Activated T-cell treated with anti-CD3 and anti-CD28 coated beads, Interleukin-2, amount 50 U/mL, for 4 hours (primary cell): ENCODE data around the gene RRAS. TPM values are rescaled to one million over a fixed set of nuclear protein-coding genes. Genes with fewer than 3 reads are reported as not detected.

Experiments used
- ATAC-seq, 2 donors: fragments of 200-7000 bp; cut with Tn5 transposase; one replicate each; pipeline ENCODE4 v1.10.0; 2021
- DNase-seq: peaks from one replicate; pipeline ENCODE4 v3.0.0-alpha.2; 2020
- H3K27me3 Mint-ChIP-seq: one replicate; pipeline ENCODE4 v1.8.0; 2021; ENCODE audit warnings: low read depth, mixed read lengths
- H3K36me3 Mint-ChIP-seq: one replicate; pipeline ENCODE4 v1.8.0; 2022; ENCODE audit warnings: mixed read lengths; ENCODE audit not compliant: insufficient read depth
- H3K4me1 Mint-ChIP-seq: one replicate; pipeline ENCODE4 v1.8.0; 2021; ENCODE audit warnings: low read depth, mixed read lengths
- H3K4me3 Mint-ChIP-seq: one replicate; pipeline ENCODE4 v1.8.0; 2021; ENCODE audit warnings: mild to moderate bottlenecking, moderate library complexity, mixed read lengths
- H3K9me3 Mint-ChIP-seq: one replicate; pipeline ENCODE4 v1.8.0; 2021; ENCODE audit warnings: mixed read lengths
- total RNA-seq, 3 donors: library from RNA; stranded (reverse); gene quantifications; one replicate each; pipeline ENCODE4 v1.2.1, GENCODE V29; 2021

RRAS gene
- total RNA-seq, 3 donors from 2014 or later: 2.3 to 3.8 (median 3.5) TPM

DNA sequence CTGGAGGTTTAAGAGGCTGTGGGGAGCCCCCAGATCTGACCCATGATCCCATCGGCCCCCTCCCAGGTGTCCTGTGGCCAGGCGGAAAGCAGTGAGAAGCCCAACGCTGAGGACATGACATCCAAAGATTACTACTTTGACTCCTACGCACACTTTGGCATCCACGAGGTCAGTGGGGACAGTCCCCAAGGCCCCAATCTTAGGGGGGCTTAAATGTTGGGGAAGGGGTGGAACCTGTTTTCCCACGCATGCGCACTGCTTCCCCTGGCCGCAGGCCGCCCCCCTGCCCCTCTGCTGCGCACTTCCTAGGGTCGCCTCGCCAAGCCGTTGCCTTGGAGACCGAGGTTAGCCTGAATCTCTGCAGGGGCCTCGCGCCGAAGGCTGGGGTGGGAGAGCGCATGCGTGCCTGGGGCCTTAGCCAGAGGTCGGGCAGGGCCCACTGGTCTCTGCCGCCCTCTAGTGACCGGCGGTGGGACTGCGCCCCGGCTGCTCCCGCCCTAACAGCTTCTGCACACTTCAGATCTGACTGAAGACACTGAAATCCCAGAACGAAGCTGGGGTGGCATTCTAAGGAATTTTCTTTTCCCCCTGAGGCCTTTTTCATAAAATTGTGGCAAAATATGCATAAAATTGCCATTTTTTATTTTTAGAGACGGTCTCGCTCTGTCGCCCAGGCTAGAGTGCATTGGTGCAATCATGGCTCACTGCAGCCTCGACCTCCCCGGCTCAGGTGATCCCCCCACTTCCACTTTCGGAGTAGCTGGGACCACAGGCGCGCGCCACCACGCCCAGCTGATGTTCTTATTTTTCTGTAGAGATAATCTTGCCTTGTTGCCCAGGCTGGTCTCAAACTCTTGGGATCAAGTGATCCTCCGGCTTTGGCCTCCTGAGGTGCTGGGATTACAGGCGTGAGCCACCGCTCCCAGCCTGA lies 40.7 kb upstream of the RRAS start:
- peaks cover 30% of the 10 kb centered on the region for H3K4me1 Mint-ChIP-seq
- DNase-seq: peak; percentile 95
- no peaks in the 10 kb centered on the region for H3K9me3 Mint-ChIP-seq
- peaks cover 28% of the 10 kb centered on the region for H3K36me3 Mint-ChIP-seq
- ATAC-seq: peak; percentile 4 to 9
- no peaks in the 10 kb centered on the region for H3K27me3 Mint-ChIP-seq
- peak overlapping the region; percentile 46 for H3K4me3 Mint-ChIP-seq

DNA sequence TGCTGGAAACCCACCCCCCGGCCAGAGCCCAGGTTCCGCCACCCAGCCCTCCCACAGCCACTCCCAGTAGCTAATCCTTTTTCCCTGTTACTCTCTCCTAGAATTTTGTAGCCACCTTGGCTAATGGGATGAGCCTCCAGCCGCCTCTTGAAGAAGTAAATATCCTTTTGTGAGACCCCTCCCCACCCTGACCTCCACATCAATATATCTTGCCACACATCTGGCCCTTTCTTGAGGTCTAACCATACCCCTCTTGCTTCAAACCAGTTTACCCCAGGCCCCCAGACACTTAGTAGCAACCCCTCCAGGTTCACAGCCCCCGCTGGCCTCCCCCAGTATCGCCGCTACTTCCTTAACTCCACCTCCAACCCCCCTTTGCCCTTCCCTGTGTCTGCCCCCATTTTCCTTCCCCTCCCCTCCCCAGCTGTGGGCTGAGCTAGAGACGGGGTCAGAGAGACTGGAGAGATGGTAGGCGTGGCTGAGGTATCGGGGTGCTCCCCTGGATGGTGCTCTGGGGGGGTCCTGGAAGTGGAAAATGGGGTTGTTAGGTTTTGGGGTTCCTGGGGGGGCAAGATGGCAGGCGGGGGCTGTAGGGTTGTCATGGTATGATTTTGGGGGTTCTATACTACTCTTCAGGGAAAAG lies 39.9 kb upstream of the RRAS start:
- Mint-ChIP-seq H3K27me3 (no peaks in the 10 kb centered on the region), H3K4me1 (peaks cover 30% of the 10 kb centered on the region), H3K4me3 (peak overlapping the region; percentile 63), H3K36me3 (peaks cover 21% of the 10 kb centered on the region), H3K9me3 (no peaks in the 10 kb centered on the region)
- no peak for ATAC-seq
- no peak for DNase-seq

DNA sequence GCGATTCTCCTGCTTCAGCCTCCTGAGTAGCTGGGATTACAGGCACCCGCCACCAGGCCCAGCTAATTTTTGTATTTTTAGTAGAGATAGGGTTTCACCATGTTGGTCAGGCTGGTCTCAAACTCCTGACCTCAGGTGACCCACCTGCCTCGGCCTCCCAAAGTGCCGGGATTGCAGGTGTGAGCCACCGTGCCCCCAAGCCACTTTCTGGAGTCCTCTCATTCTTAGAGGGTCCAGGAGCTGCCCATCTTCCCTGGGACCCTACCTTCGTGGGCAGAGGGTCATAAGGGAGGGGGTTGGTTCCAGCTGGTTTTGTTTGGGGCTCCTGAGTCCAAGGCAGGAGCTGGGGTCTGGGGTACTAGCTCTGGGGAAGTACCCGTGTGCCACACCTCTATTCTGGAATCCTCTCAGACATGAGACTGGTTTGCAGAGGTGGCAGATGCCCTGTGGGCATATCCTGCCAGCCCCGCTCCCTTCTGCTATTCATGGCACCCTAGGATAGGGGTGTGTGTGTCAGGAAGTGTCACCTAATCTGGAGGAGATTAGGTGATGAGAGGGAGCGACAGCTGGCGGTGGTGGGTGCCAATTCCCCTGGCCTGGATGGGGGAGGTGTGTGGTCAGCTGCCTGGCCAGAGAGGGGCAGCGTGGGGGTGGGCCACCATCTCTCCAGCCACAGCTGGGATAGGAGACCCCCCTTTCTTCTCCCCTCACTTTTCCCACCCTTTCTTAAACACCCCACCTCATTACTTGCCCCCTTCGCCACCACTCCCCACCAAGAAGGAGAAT lies 39.2 kb upstream of the RRAS start:
- Mint-ChIP-seq H3K4me3 (peak overlapping the region; percentile 96), H3K9me3 (no peaks in the 10 kb centered on the region), H3K27me3 (no peaks in the 10 kb centered on the region), H3K36me3 (peaks cover 15% of the 10 kb centered on the region), H3K4me1 (peaks cover 30% of the 10 kb centered on the region)
- DNase-seq (no peak), ATAC-seq (no peak)

DNA sequence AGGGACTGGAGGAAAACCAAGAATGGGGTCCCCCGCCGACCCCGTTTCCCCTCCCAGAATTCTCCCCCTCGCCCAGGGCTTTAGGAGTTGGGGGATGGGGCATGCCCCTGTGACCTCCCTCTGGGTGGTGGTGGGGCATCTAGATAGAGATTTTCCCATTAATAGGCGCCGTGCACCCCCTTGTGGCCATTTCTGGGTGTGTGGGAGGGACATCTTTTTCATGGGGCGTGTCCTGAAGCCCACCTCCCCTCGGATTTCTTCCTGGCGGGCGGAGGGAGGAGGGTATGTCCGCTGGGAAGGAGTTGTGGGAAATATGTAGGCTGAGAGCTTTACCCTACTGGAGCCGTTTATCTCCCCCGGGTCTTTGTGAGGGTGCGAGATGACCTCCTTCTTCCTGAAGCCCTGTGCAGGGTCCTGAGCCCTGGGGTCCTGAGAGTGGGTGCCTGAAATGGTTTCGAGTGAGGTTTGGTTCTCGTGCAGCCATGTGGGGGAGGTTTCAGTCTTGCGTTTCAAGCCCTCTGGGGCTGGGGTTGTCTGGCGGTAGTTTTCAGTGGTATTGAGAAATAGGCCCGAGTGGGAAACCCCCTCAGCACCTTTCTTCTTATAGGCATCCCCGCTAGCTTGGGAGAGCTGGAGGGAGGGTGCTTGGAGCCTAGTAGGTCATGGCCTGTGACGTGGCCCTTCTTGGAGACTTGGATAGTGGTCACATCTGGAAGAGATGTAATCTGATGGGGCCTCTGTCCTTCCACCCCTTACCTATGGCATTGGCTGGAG lies 38.1 kb upstream of the RRAS start:
- Mint-ChIP-seq H3K4me1 (peaks cover 30% of the 10 kb centered on the region), H3K27me3 (no peaks in the 10 kb centered on the region), H3K9me3 (no peaks in the 10 kb centered on the region), H3K36me3 (peaks cover 9% of the 10 kb centered on the region), H3K4me3 (peak overlapping the region; percentile 96)
- DNase-seq (peak; percentile 77), ATAC-seq (peak; percentile 14 to 19)

DNA sequence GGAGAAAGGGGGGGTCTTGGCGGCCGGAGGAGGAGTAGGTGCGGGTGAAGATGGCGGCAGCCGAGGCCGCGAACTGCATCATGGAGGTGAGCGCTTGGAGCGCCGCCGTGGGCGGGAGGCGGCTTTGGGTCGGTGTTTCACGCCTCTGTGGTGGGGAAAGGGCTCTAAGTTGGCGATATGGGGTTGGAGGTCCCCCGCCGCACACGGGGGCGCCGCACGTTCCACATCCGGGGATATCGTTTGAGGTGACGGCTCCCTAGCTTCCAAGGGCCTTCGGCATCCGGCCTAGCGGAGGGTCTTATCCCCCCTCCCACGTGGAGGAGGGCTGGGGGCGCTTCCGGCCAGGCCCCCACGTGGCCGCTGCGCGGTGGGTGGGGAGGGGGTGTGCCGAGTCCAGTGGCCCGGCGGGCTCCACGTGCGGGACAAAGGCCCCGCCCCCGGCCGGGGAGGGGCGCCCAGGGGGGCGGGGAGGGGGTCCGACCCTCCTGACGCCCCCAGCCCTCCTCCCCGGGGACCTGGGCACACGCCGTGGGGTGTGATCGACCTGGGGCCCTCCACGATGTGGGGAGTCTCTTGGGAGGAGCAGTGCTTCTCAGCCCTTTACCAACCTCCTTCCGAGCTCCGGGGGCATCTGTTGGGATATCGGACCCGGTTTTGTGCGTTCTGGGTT lies 37.4 kb upstream of the RRAS start, which contains the start of gene PRMT1:
Gene PRMT1 (plus strand): TSS at position 41 of the 670 bp plus-strand sequence. CDS start 10 bp downstream, at position 51.
- Mint-ChIP-seq H3K27me3 (no peaks in the 10 kb centered on the region), H3K4me3 (peak within 1 kb of the TSS; percentile 96), H3K9me3 (no peaks in the 10 kb centered on the region), H3K4me1 (peaks cover 30% of the 10 kb centered on the region), H3K36me3 (peaks cover 5% of the 10 kb centered on the region)
- ATAC-seq: peak; percentile 8 to 9
- peak; percentile 46 for DNase-seq

DNA sequence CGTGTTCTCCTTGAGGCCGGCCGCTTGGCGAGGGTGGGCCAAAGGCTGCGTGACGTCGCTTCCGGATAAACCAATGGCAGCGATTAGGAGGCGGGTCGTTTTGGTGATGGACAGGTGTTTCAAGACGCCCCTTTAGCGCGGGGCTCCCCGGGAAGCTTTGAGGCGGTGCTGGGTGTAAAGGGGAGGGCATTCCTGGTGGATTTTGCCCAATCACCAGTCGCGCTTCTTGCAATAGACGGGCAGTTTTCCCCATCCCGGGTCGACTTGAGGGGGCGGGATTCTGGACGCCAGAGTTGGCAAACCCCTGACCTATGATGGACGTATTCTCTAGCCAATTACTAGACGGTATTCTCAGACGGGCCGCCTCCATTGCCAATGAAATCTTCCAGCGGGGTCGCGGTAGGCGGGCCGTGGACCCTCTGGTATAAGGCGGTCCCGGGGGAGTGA lies 36.9 kb upstream of the RRAS start:
- Mint-ChIP-seq H3K9me3 (no peaks in the 10 kb centered on the region), H3K36me3 (peaks cover 4% of the 10 kb centered on the region), H3K4me3 (peak overlapping the region; percentile 96), H3K4me1 (peaks cover 33% of the 10 kb centered on the region), H3K27me3 (no peaks in the 10 kb centered on the region)
- peak; percentile 74 to 76 for ATAC-seq
- peak; percentile 97 for DNase-seq

DNA sequence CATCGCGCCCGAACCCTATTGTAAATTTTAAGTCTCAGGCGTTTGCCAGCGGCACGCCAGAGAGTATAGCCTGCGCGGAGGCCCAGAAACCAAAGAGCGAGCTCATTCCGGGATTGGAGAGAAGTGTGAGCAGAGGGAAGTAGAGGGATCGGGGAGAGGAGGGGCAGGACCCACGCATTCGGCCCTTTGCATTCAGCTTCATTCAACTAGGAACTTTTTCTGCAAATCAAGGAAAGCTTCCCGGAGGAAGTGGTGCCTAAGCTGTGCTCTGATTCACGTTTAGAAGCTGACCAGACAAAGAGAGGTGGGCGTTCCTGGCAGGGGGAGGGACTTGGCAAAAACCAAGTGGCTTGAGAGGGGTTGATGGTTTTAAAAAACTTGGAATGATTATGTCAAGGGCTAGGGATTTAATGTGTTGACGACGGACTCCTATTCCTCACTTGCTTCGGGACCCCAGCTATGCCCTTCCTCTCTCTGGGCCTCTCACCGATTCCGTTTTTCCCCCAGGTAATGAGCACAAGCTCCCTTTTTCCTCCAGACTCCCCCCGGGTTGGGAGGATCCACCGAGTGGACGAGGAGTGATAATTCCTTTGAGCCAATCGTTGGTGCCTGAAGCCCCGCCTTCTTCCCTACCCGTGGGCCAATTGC lies 36.3 kb upstream of the RRAS start:
- peaks cover 33% of the 10 kb centered on the region for H3K4me1 Mint-ChIP-seq
- ATAC-seq (no peak), DNase-seq (peak; percentile 41)
- no peaks in the 10 kb centered on the region for H3K27me3 Mint-ChIP-seq
- peak overlapping the region; percentile 96 for H3K4me3 Mint-ChIP-seq
- no peaks in the 10 kb centered on the region for H3K9me3 Mint-ChIP-seq
- H3K36me3 Mint-ChIP-seq: peaks cover 4% of the 10 kb centered on the region

DNA sequence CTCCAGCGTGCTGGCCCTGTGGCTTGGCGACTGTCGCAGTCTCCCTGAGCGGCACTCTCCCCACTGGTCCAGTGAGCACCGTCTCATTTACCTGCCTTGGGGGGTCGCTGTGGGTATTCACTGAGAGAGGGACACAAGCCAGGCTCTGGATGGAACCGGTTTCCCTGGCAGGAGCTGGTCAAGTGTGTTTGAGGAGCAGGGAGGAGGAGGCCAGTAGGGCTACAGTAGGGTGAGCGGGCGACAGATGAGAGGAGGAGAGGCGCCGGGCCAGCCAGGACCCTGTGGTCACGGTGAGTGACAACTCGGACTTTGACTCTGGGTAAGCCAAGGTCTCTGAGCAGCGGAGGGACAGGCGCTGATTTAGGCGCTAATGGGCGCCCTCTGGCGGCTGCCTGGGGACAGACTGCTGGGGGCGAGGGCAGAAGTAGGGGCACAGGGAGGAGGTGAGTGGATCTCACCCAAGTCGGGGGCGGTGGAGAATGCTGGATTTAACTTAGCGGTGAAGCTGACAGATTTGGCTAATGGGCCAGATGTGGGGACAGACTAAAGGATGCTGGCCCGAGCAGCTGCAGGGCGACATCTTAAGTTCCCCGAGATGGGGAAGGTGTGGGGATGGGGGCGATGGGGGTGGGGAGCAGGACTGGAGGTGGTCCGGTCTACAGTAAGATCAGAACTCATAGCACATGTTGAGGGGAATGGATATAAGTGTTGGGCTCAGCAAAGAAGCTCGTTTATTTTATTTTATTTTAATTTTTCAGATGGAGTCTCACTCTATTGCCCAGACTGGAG lies 32.4 kb upstream of the RRAS start:
- peaks cover 3% of the 10 kb centered on the region for H3K36me3 Mint-ChIP-seq
- DNase-seq (peak; percentile 77), ATAC-seq (no peak)
- peaks cover 15% of the 10 kb centered on the region for H3K4me1 Mint-ChIP-seq
- H3K4me3 Mint-ChIP-seq: no peak overlapping the region
- no peaks in the 10 kb centered on the region for H3K27me3 Mint-ChIP-seq
- H3K9me3 Mint-ChIP-seq: no peaks in the 10 kb centered on the region

DNA sequence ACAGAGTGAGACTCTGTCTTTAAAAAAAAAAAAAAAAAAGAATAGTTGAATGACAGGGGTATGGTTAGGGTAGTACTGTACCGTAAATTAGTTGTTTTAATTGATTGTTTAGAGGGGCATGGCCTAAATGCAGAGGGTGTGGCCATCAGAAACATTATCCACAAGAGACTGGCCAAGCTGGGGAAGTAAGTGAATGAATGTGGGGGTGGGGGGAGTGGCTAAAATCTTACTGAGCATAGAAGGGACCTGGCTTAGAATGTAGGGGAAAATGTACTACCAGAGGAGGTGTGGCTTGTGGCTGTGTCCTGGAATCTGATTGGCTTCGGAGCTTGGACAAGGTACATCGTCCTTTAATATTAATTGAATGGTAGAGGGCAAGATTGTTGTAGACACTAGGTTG lies 29.6 kb upstream of the RRAS start:
- ATAC-seq (no peak), DNase-seq (no peak)
- peaks cover 25% of the 10 kb centered on the region for H3K4me1 Mint-ChIP-seq
- H3K36me3 Mint-ChIP-seq: peaks cover 3% of the 10 kb centered on the region
- H3K27me3 Mint-ChIP-seq: no peaks in the 10 kb centered on the region
- H3K4me3 Mint-ChIP-seq: no peak overlapping the region
- H3K9me3 Mint-ChIP-seq: no peaks in the 10 kb centered on the region

DNA sequence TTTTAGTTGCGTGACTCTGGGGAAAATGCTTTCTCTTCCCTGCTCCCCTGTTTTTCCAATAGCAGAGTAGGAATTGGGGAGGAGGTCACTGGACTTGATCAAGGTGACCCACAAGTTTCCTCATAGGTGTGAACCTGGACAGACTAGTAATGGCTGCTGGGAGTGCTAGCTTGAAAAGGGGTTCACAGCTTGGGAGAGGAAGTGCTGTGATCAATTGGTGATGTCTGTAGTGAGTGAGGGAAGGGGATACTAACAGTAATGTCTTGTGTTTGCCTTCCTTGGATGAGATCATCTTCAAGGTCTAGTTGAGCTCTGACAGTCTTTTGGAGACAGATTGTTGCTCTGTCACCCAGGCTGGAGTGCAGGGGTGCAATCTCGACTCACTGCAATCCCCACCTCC lies 27.5 kb upstream of the RRAS start:
- ATAC-seq (no peak), DNase-seq (no peak)
- H3K36me3 Mint-ChIP-seq: peaks cover 3% of the 10 kb centered on the region
- no peaks in the 10 kb centered on the region for H3K9me3 Mint-ChIP-seq
- H3K27me3 Mint-ChIP-seq: no peaks in the 10 kb centered on the region
- H3K4me1 Mint-ChIP-seq: peaks cover 43% of the 10 kb centered on the region
- peak overlapping the region; percentile 95 for H3K4me3 Mint-ChIP-seq

DNA sequence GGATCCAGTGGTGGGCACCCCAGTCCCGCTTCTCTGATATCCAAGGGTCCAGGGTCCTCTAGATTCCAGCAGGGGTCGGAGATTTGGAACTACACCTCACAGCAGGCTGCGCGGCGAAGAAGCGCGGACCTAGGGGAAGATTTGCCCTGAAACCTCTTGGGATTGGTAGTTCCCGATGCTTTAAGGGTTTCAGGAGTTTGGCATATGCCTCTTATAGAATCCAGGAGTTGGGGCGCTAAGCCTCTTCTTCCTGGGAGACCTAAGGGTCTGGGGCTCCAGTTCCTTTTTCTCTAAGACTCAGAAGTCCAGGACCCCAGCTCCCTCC lies 26.1 kb upstream of the RRAS start:
- DNase-seq: no peak
- H3K36me3 Mint-ChIP-seq: peaks cover 3% of the 10 kb centered on the region
- ATAC-seq: peak in 1 of 2 donors; percentile 9
- peak overlapping the region; percentile 95 for H3K4me3 Mint-ChIP-seq
- no peaks in the 10 kb centered on the region for H3K27me3 Mint-ChIP-seq
- H3K4me1 Mint-ChIP-seq: peaks cover 37% of the 10 kb centered on the region
- H3K9me3 Mint-ChIP-seq: no peaks in the 10 kb centered on the region

DNA sequence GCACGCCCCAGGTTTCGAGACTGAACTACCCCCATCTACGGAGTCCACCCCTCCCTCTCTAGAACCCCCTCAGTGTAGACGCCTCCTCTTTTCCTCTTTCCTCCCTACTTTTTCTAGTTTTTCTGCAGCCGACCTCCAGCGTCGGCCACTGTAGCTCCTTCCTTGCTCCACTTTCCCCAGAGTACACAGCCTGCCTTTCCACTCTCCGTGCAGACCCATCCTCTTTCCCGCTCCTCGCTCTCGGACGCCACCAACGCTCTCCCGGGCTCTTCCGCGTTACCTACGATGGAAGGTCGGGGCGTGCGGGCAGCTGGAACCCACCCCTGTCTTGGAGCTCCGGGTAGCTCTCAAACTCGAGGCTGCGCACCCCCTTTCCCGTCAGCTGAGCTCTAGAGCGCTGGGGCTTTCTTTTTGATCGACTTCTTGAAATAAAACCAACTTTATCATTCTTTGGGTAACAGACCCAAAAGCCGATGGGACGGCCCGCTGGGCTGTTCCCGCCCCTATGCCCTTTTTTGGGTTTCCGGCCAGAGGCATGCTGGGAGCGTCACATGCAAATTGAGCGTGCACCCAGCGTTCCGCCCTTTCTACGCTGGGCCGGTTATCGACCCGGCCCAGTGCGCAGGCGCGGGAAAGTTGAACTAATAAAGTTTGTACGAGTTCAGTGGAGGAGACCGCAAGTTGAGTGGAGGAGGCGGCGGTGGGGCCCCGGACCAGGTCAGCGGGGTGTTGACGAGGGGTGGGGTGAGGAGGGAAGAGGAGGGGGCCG lies 25.6 kb upstream of the RRAS start, which contains the start of the genes BCL2L12 and IRF3:
Gene BCL2L12 (plus strand): TSS at position 583 of the 769 bp plus-strand sequence. CDS start 760 bp downstream, outside the sequence.
Gene IRF3 (minus strand): TSS at position 507 of the 769 bp plus-strand sequence. CDS start 1,019 bp downstream, outside the sequence.
- peaks cover 4% of the 10 kb centered on the region for H3K36me3 Mint-ChIP-seq
- peak within 1 kb of the TSS; percentile 95 for H3K4me3 Mint-ChIP-seq
- H3K4me1 Mint-ChIP-seq: peaks cover 37% of the 10 kb centered on the region
- ATAC-seq: peak; percentile 88 to 90
- peak; percentile 100 for DNase-seq
- no peaks in the 10 kb centered on the region for H3K9me3 Mint-ChIP-seq
- H3K27me3 Mint-ChIP-seq: no peaks in the 10 kb centered on the region
